Stimulated activated CD8-positive, alpha-beta memory T cell treated with anti-CD3 and anti-CD28 coated beads, Interleukin-15, amount 100 ng/mL, for 4 hours (primary cell): ENCODE measurements around the gene ANGPTL1.
"Not testable (repeated sequence)": the region's sequence is repeated elsewhere in the genome, so short reads cannot be mapped to it uniquely, and the experiment has no call there.

Source experiments
- DNase-seq, 2 donors: peaks; one replicate each; pipeline ENCODE4 v3.0.0-alpha.2; 2020; ENCODE audit warnings: low read depth in 2 of 2

Gene ANGPTL1

DNA sequence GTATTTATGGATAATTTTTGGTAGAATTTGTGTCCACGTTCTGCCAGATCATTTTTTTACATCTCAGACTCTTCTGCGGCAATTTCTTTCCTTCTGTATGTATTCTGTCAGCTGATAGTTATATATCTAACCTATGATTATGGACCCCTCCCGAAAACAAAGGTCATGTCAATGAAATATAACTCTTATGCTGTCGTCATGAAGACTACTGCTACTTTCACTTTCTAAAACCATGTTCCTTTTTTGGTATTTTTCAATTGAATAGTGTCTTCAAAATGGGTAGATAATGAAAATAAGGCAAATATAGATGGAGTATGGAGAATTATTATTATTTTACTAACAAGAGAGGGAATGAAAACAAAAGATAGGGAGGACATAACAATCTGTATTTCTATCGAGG lies 3.2 kb downstream of the ANGPTL1 start:
- no peak for DNase-seq

DNA sequence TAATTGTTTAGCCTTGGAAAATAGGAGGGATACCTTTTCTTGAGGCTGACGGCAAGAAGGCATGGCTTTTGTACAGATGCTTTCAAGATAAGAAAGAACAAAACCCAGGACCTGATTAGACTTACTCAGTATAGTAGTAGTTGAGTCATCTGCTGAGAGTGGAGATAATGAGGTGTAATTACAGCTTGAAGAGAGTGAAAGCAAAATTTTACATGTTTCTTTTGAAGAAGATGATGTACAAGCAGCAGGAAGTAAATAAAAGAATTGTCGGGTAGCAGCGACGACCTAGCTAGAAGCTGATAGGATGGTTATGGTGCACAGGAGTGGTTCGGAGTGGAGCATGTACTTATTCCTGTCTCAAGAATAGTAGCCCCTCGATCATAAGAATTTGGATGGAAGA lies 6.6 kb downstream of the ANGPTL1 start:
- DNase-seq = no peak

DNA sequence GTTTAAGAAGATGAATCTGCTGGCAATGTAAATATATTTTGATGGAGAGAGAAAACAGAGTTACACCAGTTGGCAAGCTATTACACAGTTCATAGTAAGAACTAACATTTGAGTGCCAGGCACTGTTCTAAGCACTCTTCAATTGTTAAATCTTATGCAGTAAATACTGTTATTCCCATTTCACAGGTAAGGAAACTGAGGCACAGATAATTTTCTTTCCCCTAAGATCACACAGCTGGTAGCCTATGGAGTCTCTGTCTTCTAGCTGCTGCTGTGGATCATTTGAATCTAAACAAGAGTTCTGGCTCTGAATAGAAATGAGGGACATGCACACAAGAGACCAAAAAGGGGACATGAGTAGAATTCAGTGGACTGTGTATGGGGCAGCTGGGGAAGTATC lies 8.0 kb downstream of the ANGPTL1 start:
- DNase-seq = no peak

DNA sequence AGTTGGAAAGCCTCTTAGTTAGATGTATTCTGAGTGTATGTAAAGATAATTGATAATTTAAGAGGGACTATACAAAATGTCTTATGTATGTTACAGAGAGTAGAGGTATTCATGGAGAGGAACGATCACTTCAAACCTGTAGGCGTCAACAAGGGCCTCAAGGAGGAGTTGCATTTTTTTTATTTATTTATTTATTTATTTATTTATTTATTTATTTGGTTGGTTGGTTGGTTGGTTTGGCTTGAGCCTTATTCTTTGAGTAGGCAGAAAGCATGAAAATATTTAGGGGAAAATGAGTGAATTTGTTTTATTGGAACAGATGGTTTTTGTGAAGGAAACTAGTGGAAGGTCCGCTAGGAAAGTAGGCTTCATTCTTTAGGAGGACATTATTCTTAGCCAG lies 8.5 kb downstream of the ANGPTL1 start:
- DNase-seq = no peak

DNA sequence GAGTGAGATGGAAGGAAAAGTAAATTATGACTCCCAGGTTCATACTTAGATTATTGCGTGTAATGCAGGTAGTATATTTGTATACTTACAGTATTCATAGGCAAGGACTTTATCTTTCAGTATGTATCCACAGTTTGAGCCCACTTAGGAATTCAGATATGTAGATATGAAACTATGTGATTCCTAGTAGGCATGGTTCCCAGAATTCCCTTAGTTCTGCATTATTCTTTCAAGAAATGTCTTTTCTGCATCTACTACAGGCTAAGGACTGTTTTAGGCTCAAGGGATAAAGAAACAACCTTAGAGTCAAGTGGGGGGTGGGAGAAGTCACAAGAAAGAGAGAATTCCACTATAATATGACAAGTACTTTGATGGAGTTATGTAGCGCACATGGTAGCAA lies 13.8 kb downstream of the ANGPTL1 start:
- no peak for DNase-seq

DNA sequence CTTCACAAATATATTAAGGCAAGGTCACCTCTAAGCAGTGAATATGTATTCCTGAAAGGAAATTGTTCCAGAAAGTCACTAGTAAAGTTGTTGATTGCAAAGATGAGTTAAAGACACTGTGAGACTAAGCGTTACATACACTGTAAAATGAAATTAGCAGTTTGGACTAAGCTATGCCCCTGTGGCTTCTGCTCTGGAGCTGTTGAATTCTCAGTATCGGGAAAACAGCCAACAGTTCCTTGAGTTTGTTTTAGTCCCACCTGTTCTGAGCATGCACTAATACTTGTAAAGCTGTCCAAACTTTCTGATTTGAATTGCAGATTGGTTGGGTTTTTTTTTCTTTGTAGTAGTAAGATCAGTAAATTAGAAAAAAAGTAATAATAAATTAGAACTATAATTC lies 21.0 kb downstream of the ANGPTL1 start:
- no peak for DNase-seq

DNA sequence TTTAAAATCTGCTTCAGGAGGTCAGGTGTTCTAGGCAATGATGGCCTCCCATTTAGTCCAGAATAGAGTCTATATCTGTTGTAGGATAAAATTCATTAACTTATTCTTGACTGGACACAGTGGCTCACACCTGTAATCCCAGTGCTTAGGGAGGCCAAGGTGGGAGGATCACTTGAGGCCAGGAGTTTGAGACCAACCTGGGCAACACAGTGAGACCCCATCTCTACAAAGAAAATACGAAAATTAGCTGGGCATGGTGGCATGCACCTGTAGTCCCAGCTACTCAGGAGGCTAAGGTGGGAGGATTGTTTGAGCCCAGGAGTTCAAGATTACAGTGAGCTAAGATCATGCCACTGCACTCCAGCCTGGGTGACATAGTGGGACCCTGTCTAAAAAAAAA lies 23.0 kb downstream of the ANGPTL1 start:
- not testable (repeated sequence) for DNase-seq

DNA sequence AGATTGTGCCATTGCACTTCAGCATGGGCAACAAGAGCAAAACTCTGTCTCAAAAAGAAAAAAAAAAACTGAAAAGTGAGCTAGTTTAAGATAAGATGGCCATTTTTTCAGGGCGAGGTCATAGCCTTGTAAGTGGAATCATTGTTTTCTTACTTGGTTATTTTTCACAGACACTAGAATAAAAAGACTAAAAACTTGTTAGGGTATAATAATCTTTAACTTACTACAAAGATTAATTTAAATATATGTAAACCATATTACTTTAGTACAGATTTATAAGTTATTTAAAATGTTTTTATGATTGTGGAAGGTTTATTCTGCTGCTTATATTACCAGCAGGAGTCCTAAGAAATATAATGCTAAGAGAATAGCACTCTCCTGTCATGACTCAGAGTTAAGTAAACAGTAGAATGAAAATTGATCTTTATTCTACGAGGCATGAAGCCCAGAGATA lies 23.5 kb downstream of the ANGPTL1 start:
- no peak for DNase-seq

DNA sequence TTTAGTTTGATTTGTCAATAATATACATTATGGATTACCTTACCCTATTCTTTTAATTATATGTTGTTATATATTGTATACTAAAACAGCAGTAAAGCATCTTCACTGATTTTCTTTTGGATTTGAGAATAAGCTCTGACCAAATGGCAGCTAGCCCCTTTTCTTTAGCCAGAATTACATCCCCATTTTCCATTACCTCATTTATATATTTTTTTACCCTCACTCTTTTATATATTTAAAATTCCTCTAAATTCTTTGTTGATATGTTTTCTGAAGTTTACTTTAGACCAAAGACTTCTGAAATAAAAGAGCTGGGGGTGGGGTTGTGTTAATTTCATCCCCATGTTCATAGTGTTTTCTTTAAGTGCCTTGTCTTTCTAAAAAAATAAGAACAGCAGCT lies 24.6 kb downstream of the ANGPTL1 start:
- DNase-seq = no peak

DNA sequence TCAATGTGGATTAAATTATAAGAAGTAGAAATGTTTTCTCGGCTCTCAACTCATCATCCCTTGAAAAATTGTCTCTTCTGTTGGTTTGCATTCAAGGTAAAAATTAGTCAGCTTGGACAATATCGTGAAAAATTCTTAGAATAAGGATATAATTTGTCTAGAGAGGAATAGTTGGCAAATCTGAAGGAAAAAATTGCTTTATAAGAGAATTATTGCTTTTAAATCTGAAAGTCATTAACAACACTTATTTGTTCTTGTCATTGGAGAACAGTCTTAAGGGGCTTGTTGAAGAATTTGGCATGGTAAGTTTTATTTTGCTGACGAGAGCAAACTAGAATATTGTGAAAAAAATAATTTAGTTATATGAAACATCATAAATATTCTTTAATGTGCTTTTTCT lies 26.4 kb downstream of the ANGPTL1 start:
- DNase-seq = no peak

DNA sequence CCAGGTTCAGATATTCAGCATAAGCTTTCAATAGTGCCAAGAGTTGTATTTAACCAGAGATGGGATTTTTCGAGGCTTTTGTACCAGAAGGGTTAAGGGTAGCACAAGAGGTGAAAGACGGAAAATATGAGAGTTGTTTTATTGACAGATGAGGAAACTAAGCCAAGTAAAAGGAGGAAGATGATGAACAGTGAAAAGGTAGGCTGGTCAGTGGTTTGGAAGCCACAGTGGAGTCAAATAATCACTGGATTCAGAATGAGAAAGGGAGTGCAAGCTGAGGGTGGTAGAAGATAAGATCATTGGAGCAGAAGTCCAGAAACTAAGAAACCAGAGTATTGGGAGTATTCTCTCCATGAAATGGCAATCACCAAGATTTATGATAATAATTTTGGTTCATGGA lies 45.7 kb downstream of the ANGPTL1 start:
- DNase-seq = no peak

DNA sequence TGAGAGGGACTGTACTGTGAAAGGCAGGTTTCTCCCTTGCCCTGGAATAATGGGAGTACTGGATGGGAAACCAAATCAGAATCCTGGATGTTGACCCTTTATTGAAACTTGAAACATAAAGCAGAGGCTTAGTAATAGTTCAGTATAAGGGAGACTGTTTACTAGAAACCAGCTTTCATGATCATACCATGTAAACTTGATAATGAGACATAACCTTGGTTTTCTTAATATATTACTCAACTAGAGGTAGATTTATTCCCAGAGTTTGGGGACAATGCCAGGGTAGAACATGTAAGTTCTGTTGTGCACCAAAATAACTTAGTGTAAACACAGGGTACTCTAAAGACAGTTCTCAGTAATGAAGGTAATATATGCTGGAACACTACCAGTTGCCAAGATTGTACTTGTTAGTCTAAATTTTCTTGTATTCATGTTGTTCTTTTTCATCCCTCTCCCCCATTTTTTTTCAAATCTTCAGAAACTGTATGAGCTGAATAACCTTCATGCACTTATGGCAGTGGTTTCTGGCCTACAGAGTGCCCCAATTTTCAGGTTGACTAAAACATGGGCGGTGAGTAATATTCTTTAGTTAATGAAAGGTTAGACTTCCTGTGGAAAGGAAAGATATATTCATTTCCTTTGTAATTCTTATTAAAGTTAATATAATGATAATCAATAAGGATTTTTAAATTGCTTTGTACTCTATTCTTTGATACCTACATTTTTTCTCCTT lies 49.6 kb downstream of the ANGPTL1 start:
- DNase-seq = no peak

DNA sequence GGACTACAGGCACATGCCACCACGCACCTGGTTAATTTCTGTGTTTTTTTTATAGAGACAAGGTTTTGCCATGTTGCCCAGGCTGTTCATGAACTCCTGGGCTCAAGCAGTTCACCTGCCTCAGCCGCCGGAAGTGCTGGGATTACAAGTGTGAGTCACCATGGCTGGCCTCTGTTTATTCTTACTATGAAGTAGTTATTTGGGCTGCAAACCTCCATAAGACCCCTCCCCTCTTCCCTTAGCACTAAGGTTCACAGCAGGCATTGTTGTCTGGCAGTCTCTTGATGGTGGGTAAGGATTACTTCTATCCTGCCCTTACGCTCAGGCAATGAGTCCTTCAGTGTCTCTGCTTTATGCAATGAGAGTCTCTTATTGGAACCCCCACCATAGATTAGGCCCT lies 51.8 kb downstream of the ANGPTL1 start:
- no peak for DNase-seq

DNA sequence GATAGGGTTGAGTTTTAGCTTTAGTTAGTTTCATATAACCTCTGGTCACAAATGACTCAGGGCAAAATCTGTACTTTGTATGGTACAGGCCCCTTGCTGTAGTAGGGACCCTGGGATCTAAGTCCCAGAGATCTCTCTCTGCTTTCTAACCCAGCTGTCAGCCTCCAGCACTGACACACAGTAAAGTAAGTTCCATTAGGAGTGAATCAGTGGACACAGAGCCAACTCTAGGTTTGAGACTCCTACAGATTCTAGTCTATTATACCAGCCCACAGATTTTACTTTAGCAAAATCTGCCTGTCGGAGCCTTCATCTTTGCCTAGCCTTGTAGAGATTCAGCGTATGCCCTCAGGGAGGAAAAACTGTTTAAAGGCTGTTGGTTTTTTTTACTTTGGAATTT lies 52.5 kb downstream of the ANGPTL1 start:
- DNase-seq = no peak

DNA sequence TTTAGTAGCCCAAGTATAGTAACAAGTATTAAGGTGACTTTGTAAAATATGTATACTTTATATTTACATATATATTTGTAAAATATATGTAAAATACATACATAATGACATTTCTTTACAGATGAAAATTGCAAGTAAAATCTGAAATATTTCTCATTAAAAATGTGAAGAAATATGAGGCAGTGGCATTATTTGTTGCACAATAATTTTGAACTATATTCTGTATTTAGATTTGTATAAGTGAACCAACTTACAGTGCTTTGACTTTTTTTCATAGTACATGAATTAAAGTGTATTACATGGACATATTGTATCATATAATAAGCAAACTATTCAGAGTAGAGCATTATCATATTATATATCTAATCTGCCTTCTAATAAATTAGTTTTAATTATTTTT lies 60.3 kb downstream of the ANGPTL1 start:
- DNase-seq = no peak

DNA sequence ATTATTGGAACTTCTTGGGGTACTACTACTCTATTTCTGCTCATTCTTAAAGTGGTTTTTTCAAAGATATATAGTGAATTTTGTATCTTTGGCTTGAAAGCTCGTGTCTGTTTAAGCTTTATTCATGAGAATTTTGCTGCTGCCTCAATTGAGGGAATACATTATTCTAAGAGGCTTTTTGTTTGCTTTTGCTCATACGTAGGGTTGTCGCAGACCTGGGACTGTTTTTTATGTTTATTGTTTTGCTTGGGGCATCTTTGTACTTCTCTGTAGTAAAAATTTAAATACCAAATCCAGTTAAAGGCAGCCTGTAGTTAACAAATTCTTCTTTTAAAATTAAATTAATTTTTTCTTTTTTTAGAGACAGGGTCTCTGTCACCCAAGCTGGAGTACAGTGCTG lies 62.3 kb downstream of the ANGPTL1 start:
- DNase-seq = no peak

DNA sequence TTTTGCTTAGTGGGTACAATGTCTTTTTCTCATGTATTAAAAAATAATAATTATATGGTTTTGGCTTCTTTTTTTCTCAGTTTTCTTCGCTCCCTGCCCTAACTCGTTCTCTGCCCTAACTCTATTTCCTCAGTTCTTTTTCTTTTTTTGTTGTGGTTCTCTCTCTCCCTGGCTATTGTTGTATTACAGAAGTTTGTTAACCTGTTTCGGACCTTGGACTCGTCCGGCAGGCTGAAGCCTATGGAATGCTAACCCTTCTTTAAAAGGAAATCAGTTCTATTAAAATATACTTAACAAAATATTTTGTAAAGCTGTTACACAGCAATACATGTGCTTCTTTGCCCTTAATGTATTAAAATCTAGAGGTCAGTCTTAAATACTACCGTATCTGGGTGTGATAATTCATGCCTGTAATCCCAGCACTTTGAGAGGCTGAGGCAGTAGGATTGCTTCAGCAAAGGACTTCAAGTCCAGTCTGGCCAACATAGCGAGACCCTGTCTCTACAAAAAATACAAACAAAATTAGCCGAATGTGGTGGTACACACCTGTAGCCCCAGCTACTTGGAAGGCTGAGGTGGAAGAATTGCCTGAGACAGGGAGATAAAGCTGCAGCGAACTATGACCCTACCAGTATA lies 64.1 kb downstream of the ANGPTL1 start:
- no peak for DNase-seq

DNA sequence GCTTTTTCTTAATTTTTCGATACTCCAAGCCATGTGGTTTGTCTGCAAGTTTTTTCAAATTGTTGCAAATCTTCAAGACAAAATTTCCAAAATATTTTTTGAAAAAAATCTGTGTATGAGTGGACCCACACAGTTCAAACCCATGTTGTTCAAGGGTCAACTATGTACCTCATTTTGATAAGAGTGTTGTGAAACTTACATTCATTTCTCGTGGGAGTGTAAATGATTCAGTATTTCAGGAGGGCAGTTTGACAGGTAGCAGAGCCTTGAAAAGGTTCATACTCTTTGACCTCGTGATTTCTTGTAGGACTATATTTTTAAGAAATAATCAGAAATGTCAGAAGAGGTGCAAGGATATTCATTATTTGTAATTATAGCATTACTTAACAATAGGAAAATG lies 68.0 kb downstream of the ANGPTL1 start:
- no peak for DNase-seq
